Neural cell (in vitro differentiated cells): Measurements from ENCODE around the gene RIN3.

Source experiments
- CTCF ChIP-seq: fragments of 450-650 bp; IDR thresholded peaks from 2 replicates; pipeline ENCODE4 v1.5.1; 2014; ENCODE audit warnings: antibody characterized with exemption, mild to moderate bottlenecking, moderate library complexity; ENCODE audit not compliant: poor library complexity, severe bottlenecking
- EP300 ChIP-seq: fragments of 450-650 bp; conservative IDR thresholded peaks from 2 replicates; pipeline ENCODE4 v1.6.1; 2014; ENCODE audit warnings: antibody characterized with exemption, mild to moderate bottlenecking, moderate library complexity; ENCODE audit not compliant: poor library complexity, severe bottlenecking
- REST ChIP-seq: IDR thresholded peaks from 2 replicates; pipeline ENCODE4 v1.6.1; 2012; ENCODE audit warnings: borderline replicate concordance
- TAF1 ChIP-seq: IDR thresholded peaks from 2 replicates; pipeline ENCODE4 v1.6.1; 2012; ENCODE audit warnings: low read depth

- TF ChIP-seq EP300 (no peak), CTCF (no peak), REST (no peak), TAF1 (no peak)
These were observed 1.9 kb upstream of the RIN3 start for GRCh38 chr14:92511453-92512238.
